Measurements from ENCODE around the gene SPOCK2.

- TF ChIP-seq CTCF (IDR thresholded peaks at IDR 0.05): no peak
- TF ChIP-seq POLR2AphosphoS5 (IDR thresholded peaks at IDR 0.05; ENCODE audit: low read depth, low read length): no peak
- TF ChIP-seq TCF7L2 (IDR thresholded peaks at IDR 0.05; ENCODE audit: low read depth, low read length): no peak
These were observed 33.9 kb upstream of the SPOCK2 start for GRCh38 chr10:72122221-72122620.
